CD8-positive, alpha-beta memory T cell (primary cell): ENCODE measurements around the gene PRIM2. TPM values are rescaled to one million over a fixed set of nuclear protein-coding genes. Genes with fewer than 3 reads are reported as not detected.
"Not testable (repeated sequence)": the region's sequence is repeated elsewhere in the genome, so short reads cannot be mapped to it uniquely, and the experiment has no call there.

Experiments used
- CTCF ChIA-PET: fragments of 350-600 bp; sonication (Branson Sonifier 250); formaldehyde crosslinking; loops from one replicate; lab custom pipeline; 2021; ENCODE audit warnings: antibody characterized with exemption; lab: Charles Lee
- POLR2A ChIA-PET: fragments of 350-600 bp; sonication (Branson Sonifier 250); formaldehyde crosslinking; loops from one replicate; lab custom pipeline; 2021; ENCODE audit warnings: antibody characterized with exemption; lab: Charles Lee
- DNase-seq, 5 donors: peaks; one replicate each; pipeline versions ENCODE4 v3.0.0 to v3.0.0-alpha.2; 2020 to 2022; ENCODE audit warnings: mixed read lengths in 1 of 5
- H3K27ac ChIP-seq: one replicate; pipeline ENCODE4 v1.7.0; 2013; ENCODE audit warnings: low read depth, mild to moderate bottlenecking, low read length, moderate library complexity
- H3K27me3 ChIP-seq: 2 replicates; pipeline ENCODE4 v1.7.0; 2013; ENCODE audit warnings: low read length, mild to moderate bottlenecking; ENCODE audit not compliant: insufficient read depth, poor library complexity, severe bottlenecking
- H3K36me3 ChIP-seq: 2 replicates; pipeline ENCODE4 v1.7.0; 2013; ENCODE audit warnings: mild to moderate bottlenecking, low read length, moderate library complexity; ENCODE audit not compliant: insufficient read depth
- H3K4me1 ChIP-seq: 2 replicates; pipeline ENCODE4 v1.7.0; 2013; ENCODE audit warnings: mild to moderate bottlenecking, low read length, moderate library complexity; ENCODE audit not compliant: insufficient read depth
- H3K4me3 ChIP-seq: 2 replicates; pipeline ENCODE4 v1.7.0; 2013; ENCODE audit warnings: mild to moderate bottlenecking, low read length
- H3K9me3 ChIP-seq: 2 replicates; pipeline ENCODE4 v1.7.0; 2013; ENCODE audit warnings: mild to moderate bottlenecking, low read length
- H3K27ac Mint-ChIP-seq, 8 donors: one replicate each; pipeline ENCODE4 v1.8.0; 2020 to 2021; ENCODE audit warnings: mixed read lengths in 8 of 8, mild to moderate bottlenecking in 6 of 8, inconsistent platforms in 3 of 8, moderate library complexity in 3 of 8
- H3K27me3 Mint-ChIP-seq, 2 donors: one replicate each; pipeline ENCODE4 v1.8.0; 2020 to 2021; ENCODE audit warnings: mixed read lengths in 2 of 2, mild to moderate bottlenecking in 1 of 2, moderate library complexity in 1 of 2
- H3K36me3 Mint-ChIP-seq, 3 donors: one replicate each; pipeline ENCODE4 v1.8.0; 2020 to 2021; ENCODE audit warnings: mixed read lengths in 3 of 3, inconsistent platforms in 1 of 3, mild to moderate bottlenecking in 1 of 3
- H3K4me1 Mint-ChIP-seq, 3 donors: one replicate each; pipeline ENCODE4 v1.8.0; 2020 to 2021; ENCODE audit warnings: mixed read lengths in 3 of 3, inconsistent platforms in 1 of 3, mild to moderate bottlenecking in 1 of 3
- H3K4me3 Mint-ChIP-seq, 7 donors: one replicate each; pipeline ENCODE4 v1.8.0; 2020 to 2021; ENCODE audit warnings: mixed read lengths in 7 of 7, mild to moderate bottlenecking in 6 of 7, moderate library complexity in 4 of 7, inconsistent platforms in 2 of 7
- H3K9me3 Mint-ChIP-seq, 5 donors: one replicate each; pipeline ENCODE4 v1.8.0; 2020 to 2022; ENCODE audit warnings: mixed read lengths in 5 of 5, mild to moderate bottlenecking in 3 of 5, moderate library complexity in 2 of 5, inconsistent platforms in 1 of 5
- polyA plus RNA-seq: library from polyadenylated mRNA; unstranded; fragments of 300-500 nt; fragmentation: Illumina TruSeq; gene quantifications from one replicate; pipeline ENCODE4 v1.2.3, GENCODE V29; 2021
- total RNA-seq, 2 experiments: library from RNA; stranded (reverse); gene quantifications; one replicate each; pipeline ENCODE4 v1.2.3, GENCODE V29; 2021

The PRIM2 gene
- total and polyA plus RNA-seq, 3 experiments from 2014 or later: 7.0 to 35.2 (median 34.8) TPM

DNA sequence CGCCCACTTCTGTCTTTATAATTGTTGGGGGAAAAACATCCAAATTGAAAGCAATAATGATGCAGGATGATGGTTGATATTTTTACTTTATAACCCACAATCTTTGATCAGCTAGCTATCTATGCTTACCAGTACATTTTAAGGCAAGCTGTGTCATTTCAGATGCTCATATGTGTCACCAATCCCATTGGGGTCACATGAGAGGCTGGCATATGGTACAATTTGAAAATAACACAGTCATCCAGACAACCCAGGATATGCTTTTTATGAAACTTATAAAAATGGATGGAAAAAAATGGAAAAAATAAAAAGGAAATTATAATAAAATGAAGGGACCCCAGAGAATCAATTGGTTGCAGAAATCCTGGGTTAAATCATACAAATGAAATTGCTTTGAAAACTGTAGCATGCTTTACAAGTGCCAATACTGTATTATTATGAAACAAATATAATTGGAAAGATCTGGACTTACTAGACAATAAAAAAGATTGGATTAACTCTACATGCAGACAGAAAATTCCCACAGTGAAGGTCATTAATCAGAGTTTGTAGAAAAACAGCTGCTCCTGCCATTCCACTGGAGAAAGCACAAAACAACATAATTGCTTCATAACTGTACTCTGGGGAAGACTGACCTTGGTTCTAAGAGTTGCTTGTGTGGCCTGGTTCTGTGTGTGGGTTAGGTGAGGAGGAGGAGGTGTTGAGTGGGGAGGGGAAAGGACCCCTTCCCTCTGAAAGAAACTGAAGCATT is 13.3 kb upstream of the PRIM2 start:
- no peaks in the 10 kb centered on the region for H3K4me1 ChIP-seq
- ChIA-PET POLR2A (no interaction called here), CTCF (interaction anchor here (1.8 kb wide), 1 partner anchor 37 kb away, joined by 4 read pairs; no protein-coding TSS in a partner anchor)
- no peak overlapping the region for H3K27ac ChIP-seq
- H3K27me3 Mint-ChIP-seq: peaks cover 11 to 27% of the 10 kb centered on the region in 2 donors
- H3K27ac Mint-ChIP-seq: no peak overlapping the region
- H3K9me3 ChIP-seq: no peaks in the 10 kb centered on the region
- H3K4me1 Mint-ChIP-seq: no peaks in the 10 kb centered on the region
- no peaks in the 10 kb centered on the region for H3K36me3 Mint-ChIP-seq
- no peaks in the 10 kb centered on the region for H3K36me3 ChIP-seq
- no peaks in the 10 kb centered on the region for H3K27me3 ChIP-seq
- DNase-seq: no peak
- no peaks in the 10 kb centered on the region for H3K9me3 Mint-ChIP-seq
- no peak overlapping the region for H3K4me3 Mint-ChIP-seq
- no peak overlapping the region for H3K4me3 ChIP-seq

DNA sequence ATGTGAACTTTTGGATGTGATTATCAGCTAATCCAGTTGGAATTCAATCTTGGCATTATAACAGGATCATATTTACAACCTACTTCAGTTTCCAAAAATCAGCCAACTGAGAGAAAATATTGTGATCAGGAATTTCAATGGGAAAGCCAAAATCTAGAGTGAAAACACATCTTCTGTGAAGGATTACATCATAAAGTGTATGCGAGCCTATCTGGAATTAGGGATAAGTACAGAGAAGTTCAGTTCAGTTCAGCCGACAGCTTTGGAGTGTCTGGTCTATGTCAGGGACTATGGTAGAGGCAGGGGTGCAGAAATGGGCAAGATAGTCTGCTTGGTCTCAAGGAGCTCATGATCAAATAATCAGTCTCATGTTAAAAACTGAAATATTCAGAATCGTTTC is 12.3 kb upstream of the PRIM2 start:
- Histone ChIP-seq H3K36me3 (no peaks in the 10 kb centered on the region), H3K27ac (no peak overlapping the region), H3K9me3 (no peaks in the 10 kb centered on the region), H3K4me1 (no peaks in the 10 kb centered on the region), H3K4me3 (no peak overlapping the region), H3K27me3 (no peaks in the 10 kb centered on the region)
- Mint-ChIP-seq H3K27me3 (peaks cover 11 to 28% of the 10 kb centered on the region in 2 donors), H3K9me3 (no peaks in the 10 kb centered on the region), H3K4me1 (no peaks in the 10 kb centered on the region), H3K27ac (no peak overlapping the region), H3K36me3 (no peaks in the 10 kb centered on the region), H3K4me3 (no peak overlapping the region)
- ChIA-PET POLR2A (no interaction called here), CTCF (interaction anchor here (1.1 to 1.8 kb wide), 3 partner anchors 12 to 400 kb away, joined by 4 to 7 read pairs (median 4); partner anchors contain the start of gene PRIM2)
- no peak for DNase-seq

DNA sequence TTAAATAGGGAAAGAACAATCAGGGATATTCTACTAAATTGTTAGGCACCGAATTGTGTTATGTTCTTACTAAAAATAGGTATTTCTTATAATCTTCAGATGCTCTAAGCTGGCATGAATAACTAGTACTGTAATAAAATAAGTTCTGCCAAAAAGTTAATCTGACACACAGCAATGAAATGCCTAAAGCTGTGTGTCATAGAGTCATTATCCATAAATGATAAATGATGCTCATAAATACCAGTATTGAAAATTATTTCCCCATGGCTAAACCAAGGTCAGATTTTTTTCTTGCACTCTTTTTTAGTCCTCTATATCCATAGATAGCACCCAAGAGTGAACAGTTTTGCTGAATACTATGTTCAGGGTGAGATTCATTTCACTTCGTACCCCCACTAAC is 11.7 kb upstream of the PRIM2 start:
- Histone ChIP-seq H3K4me1 (no peaks in the 10 kb centered on the region), H3K36me3 (no peaks in the 10 kb centered on the region), H3K27ac (no peak overlapping the region), H3K27me3 (no peaks in the 10 kb centered on the region), H3K9me3 (no peaks in the 10 kb centered on the region), H3K4me3 (no peak overlapping the region)
- H3K27ac Mint-ChIP-seq: no peak overlapping the region
- peaks cover 13 to 31% of the 10 kb centered on the region in 2 donors for H3K27me3 Mint-ChIP-seq
- no peaks in the 10 kb centered on the region for H3K4me1 Mint-ChIP-seq
- H3K4me3 Mint-ChIP-seq: no peak overlapping the region
- no peaks in the 10 kb centered on the region for H3K36me3 Mint-ChIP-seq
- no peak for DNase-seq
- ChIA-PET POLR2A (no interaction called here), CTCF (interaction anchor here (1.1 to 1.8 kb wide), 3 partner anchors 11 to 401 kb away, joined by 4 to 7 read pairs (median 4); partner anchors contain the start of gene PRIM2)
- no peaks in the 10 kb centered on the region for H3K9me3 Mint-ChIP-seq

DNA sequence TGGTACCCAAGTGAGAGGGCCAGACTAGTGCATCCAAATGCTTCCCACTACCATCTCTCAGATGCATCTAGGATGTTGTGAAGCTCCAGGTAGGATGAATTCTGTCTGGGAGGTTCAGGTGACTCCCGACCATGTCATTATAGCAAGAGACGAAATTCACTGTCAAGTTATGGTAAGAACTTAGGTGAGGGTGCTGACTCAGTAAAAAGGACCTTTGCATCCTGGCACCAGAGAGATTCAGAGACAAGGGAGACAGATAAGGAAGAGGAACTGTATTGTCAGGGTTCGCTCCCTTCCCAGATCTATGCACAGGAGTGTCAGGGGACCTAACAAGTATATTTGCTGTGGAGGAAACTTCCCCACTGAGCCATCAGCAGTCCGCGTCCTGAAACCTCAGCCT is 11.2 kb upstream of the PRIM2 start:
- H3K36me3 Mint-ChIP-seq: no peaks in the 10 kb centered on the region
- no peaks in the 10 kb centered on the region for H3K9me3 Mint-ChIP-seq
- Histone ChIP-seq H3K36me3 (no peaks in the 10 kb centered on the region), H3K27ac (no peak overlapping the region), H3K9me3 (no peaks in the 10 kb centered on the region), H3K27me3 (no peaks in the 10 kb centered on the region), H3K4me1 (no peaks in the 10 kb centered on the region), H3K4me3 (no peak overlapping the region)
- no peak for DNase-seq
- ChIA-PET POLR2A (no interaction called here), CTCF (interaction anchor here (1.7 kb wide), 1 partner anchor 10 kb away, joined by 7 read pairs; the partner anchor contains the start of gene PRIM2)
- peaks cover 13 to 31% of the 10 kb centered on the region in 2 donors for H3K27me3 Mint-ChIP-seq
- H3K27ac Mint-ChIP-seq: no peak overlapping the region
- no peaks in the 10 kb centered on the region for H3K4me1 Mint-ChIP-seq
- H3K4me3 Mint-ChIP-seq: no peak overlapping the region

DNA sequence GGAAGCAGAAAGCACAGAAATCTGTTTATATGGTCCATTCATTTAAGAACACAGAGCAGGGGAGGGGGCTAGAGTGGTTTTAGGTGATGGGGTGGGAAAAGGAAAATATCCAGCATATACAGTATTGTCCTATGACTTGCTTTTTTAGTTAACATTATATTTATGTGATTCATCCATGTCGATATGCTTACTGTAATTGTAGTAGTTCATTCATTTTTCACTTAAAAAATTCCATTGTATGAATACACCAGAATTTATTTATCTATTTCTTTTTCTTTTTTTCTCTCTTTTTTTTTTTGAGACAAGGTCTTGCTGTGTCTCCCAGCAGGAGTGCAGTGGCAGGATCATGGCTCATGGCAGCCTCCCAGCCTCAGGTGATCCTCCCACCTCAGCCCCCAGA is 9.6 kb upstream of the PRIM2 start:
- Histone ChIP-seq H3K27me3 (no peaks in the 10 kb centered on the region), H3K36me3 (no peaks in the 10 kb centered on the region), H3K9me3 (no peaks in the 10 kb centered on the region), H3K27ac (no peak overlapping the region), H3K4me3 (no peak overlapping the region), H3K4me1 (no peaks in the 10 kb centered on the region)
- Mint-ChIP-seq H3K27ac (no peak overlapping the region), H3K27me3 (peaks cover 13 to 33% of the 10 kb centered on the region in 2 donors), H3K9me3 (no peaks in the 10 kb centered on the region), H3K36me3 (no peaks in the 10 kb centered on the region), H3K4me1 (no peaks in the 10 kb centered on the region), H3K4me3 (no peak overlapping the region)
- POLR2A ChIA-PET: no interaction called here
- CTCF ChIA-PET: no interaction called here
- DNase-seq: no peak

DNA sequence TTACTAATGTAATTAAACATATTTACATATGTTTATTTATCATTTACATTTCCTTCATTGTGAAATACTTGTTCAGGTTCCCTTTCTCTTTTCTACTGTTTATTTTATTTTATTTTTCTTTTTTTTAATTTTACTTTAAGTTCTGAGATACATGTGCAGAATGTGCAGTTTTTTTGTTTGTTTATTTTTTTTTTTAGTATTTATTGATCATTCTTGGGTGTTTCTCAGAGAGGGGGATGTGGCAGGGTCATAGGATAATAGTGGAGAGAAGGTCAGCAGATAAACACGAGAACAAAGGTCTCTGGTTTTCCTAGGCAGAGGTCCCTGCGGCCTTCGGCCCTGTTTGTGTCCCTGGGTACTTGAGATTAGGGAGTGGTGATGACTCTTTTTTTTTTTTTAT is 8.7 kb upstream of the PRIM2 start:
- H3K9me3 Mint-ChIP-seq, CTCF ChIA-PET, H3K36me3 Mint-ChIP-seq, H3K4me3 Mint-ChIP-seq, H3K4me3 ChIP-seq, H3K4me1 ChIP-seq, H3K27ac ChIP-seq, POLR2A ChIA-PET, H3K27ac Mint-ChIP-seq, H3K27me3 ChIP-seq, H3K9me3 ChIP-seq, DNase-seq, H3K36me3 ChIP-seq, H3K4me1 Mint-ChIP-seq: not testable (repeated sequence)
- H3K27me3 Mint-ChIP-seq: peaks cover 15 to 38% of the 10 kb centered on the region in 2 donors

DNA sequence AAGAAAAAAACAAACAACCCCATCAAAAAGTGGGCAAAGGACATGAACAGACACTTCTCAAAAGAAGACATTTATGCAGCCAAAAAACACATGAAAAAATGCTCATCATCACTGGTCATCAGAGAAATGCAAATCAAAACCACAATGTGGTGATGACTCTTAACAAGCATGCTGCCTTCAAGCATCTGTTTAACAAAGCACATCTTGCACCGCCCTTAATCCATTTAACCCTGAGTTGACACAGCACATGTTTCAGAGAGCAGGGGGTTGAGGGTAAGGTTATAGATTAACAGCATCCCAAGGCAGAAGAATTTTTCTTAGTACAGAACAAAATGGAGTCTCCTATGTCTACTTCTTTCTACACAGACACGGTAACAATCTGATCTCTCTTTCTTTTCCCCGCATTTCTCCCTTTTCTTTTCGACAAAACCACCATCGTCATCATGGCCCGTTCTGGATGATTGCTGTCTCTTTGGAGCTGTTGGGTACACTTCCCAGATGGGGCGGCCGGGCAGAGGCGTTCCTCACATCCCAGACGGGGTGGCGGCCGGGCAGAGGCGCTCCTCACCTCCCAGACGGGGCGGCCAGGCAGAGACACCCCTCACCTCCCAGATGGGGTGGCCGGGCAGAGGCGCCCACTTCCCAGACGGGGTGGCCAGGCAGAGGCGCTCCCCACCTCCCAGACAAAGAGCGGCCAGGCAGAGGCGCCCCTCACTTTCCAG is 7.2 kb upstream of the PRIM2 start:
- H3K27me3 Mint-ChIP-seq: peaks cover 12 to 36% of the 10 kb centered on the region in 2 donors
- H3K36me3 Mint-ChIP-seq, H3K9me3 Mint-ChIP-seq, H3K4me1 Mint-ChIP-seq, H3K36me3 ChIP-seq, H3K4me3 ChIP-seq, H3K27ac Mint-ChIP-seq, H3K27ac ChIP-seq, H3K27me3 ChIP-seq, POLR2A ChIA-PET, CTCF ChIA-PET, H3K9me3 ChIP-seq, H3K4me3 Mint-ChIP-seq, H3K4me1 ChIP-seq, DNase-seq: not testable (repeated sequence)

- H3K4me1 ChIP-seq: no peaks in the 10 kb centered on the region
- Mint-ChIP-seq H3K9me3 (no peaks in the 10 kb centered on the region), H3K4me3 (no peak overlapping the region), H3K36me3 (no peaks in the 10 kb centered on the region), H3K4me1 (no peaks in the 10 kb centered on the region), H3K27ac (no peak overlapping the region), H3K27me3 (peaks cover 12 to 31% of the 10 kb centered on the region in 2 donors)
- ChIA-PET POLR2A (no interaction called here), CTCF (no interaction called here)
- no peaks in the 10 kb centered on the region for H3K27me3 ChIP-seq
- H3K36me3 ChIP-seq: no peaks in the 10 kb centered on the region
- no peak overlapping the region for H3K4me3 ChIP-seq
- no peak overlapping the region for H3K27ac ChIP-seq
- DNase-seq: no peak
- H3K9me3 ChIP-seq: no peaks in the 10 kb centered on the region
These were observed 6.6 kb upstream of the PRIM2 start for GRCh38 chr6:57310817-57311157.
